Heart left ventricle (tissue), 16 donors: Measurements from ENCODE around the gene MTMR4. TPM values are rescaled to one million over a fixed set of nuclear protein-coding genes. Genes with fewer than 3 reads are reported as not detected.

ENCODE experiments used
- ATAC-seq, 4 donors: fragments of 200-7000 bp; cut with Tn5 transposase; one replicate each; pipeline ENCODE4 v1.9.1; 2020 to 2022; ENCODE audit warnings: moderate library complexity in 4 of 4, mild to moderate bottlenecking in 3 of 4, moderate number of reproducible peaks in 1 of 4
- DNase-seq, 5 donors: peaks; one replicate each; pipeline ENCODE4 v3.0.0-alpha.2; 2020
- H3K27ac ChIP-seq, 12 donors: fragments of 200-600 bp; sonication (generic) in 4 of 12; one replicate each; pipeline versions ENCODE4 v1.5.0 to v1.8.0; 2016 to 2022; ENCODE audit warnings: mild to moderate bottlenecking in 2 of 12
- H3K27me3 ChIP-seq, 9 donors: fragments of 200-600 bp; sonication (generic) in 2 of 9; one replicate each; pipeline versions ENCODE4 v1.5.1 to v1.8.0; 2016 to 2022; ENCODE audit warnings: mild to moderate bottlenecking in 3 of 9
- H3K36me3 ChIP-seq, 9 donors: fragments of 200-600 bp; sonication (generic) in 2 of 9; one replicate each; pipeline versions ENCODE4 v1.5.0 to v1.8.0; 2018 to 2022; ENCODE audit warnings: mild to moderate bottlenecking in 2 of 9
- H3K4me1 ChIP-seq, 12 donors: fragments of 200-600 bp; sonication (generic) in 4 of 12; one replicate each; pipeline versions ENCODE4 v1.5.0 to v1.8.0; 2016 to 2022; ENCODE audit warnings: mild to moderate bottlenecking in 3 of 12
- H3K4me3 ChIP-seq, 12 donors: fragments of 200-600 bp; sonication (generic) in 4 of 12; one replicate each; pipeline versions ENCODE4 v1.5.0 to v1.8.0; 2017 to 2022; ENCODE audit warnings: mild to moderate bottlenecking in 9 of 12, moderate library complexity in 4 of 12
- H3K9me3 ChIP-seq, 12 donors: fragments of 200-600 bp; sonication (generic) in 4 of 12; one replicate each; pipeline versions ENCODE4 v1.5.0 to v1.8.0; 2016 to 2022; ENCODE audit warnings: mild to moderate bottlenecking in 1 of 12
- POLR2A ChIP-seq, 2 donors: fragments of 450-650 bp; IDR thresholded peaks; one replicate each; pipeline ENCODE4 v1.6.1; 2017; ENCODE audit warnings: antibody characterized with exemption in 2 of 2, mild to moderate bottlenecking in 2 of 2, moderate library complexity in 2 of 2
- WGBS, 4 donors: extraction: QIAGEN DNeasy Blood & Tissue Kit in 2 of 4; methylation state at CpG; one replicate each; pipeline versions ENCODE4 v1.1.5 to v1.1.7; 2013 to 2018; 5-methylcytosine and 5-hydroxymethylcytosine counted together
- intact Hi-C, 10 donors: fragments of 100-400 bp; cut with DNase I; formaldehyde crosslinking; loops; one replicate each; pipeline versions ENCODE4 v1.11.1 to v1.14.2; 2022
- polyA plus RNA-seq, 2 donors: library from polyadenylated mRNA; stranded (reverse); fragments of 200-250 nt; gene quantifications; one replicate each; pipeline ENCODE4 v1.2.3, GENCODE V29; 2013
- total RNA-seq, 9 donors: library from RNA; depleted of rRNA in 2 of 9; stranded (reverse); fragments of >200 nt in 2 of 9; fragmentation: NEBNext Ultra II Directional in 3 of 9; extraction: Animal tissue kit (Norgen Biotek cat#: 25700) in 3 of 9; gene quantifications; one replicate each; pipeline versions ENCODE4 v1.1.0 to v1.2.4, GENCODE V29; 2016 to 2023
- TF ChIP-seq, protein P1 (sequence below), 12 donors: fragments of 200-600 bp; sonication (generic) in 4 of 12; IDR thresholded peaks; one replicate each; pipeline versions ENCODE4 v1.5.0 to v1.8.0; 2018 to 2022; ENCODE audit warnings: antibody characterized with exemption in 12 of 12, mild to moderate bottlenecking in 5 of 12
- donor health status: ischemic (EF 13 %, LVEDD 7.1; RV severe dilation, severe dysfunction).
- donor health status: healthy with polysubstance abuse.
- donor health status: DM: no; HTN: yes; CAD: no.
- donor health status: DM: no; HTN: no; CAD: no.
- donor health status: ischemic (EF 25% LVEDD 6.9; RV normal size, moderate dysfunction).
- donor health status: ischemic (EF 25% LVEDD 5.7; RV mildly dilated, moderate dysfunction).
- donor health status: healthy.
- donor health status: DM: yes; HTN: yes; CAD: no.
- donor health status: ischemic (EF 35%, LVEDD 5.7; RV mildly dilated, moderate dysfunction).
- donor health status: nonischemic (EF 11% LVEDD 7.7; RV severe dilation, severe dysfunction).
- donor health status: DM: yes; HTN: yes; CAD: no.
- donor health status: PGD.
- donor health status: ischemic (EF 29% LVEDD 5.4; RV normal size, mild dysfunction).
- donor health status: nonischemic (EF 23%, LVEDD 6.1; RV moderate dilation, normal function).

Gene MTMR4
- total and polyA plus RNA-seq, 11 donors = 9.1 to 24.9 (median 19.8) TPM

GRCh38 chr17:58468944-58469343 lies 45.5 kb downstream of the MTMR4 start:
- ATAC-seq (no peak), DNase-seq (no peak)
- Histone ChIP-seq H3K27ac (no peak overlapping the region), H3K4me3 (no peak overlapping the region), H3K9me3 (no peaks in the 10 kb centered on the region), H3K4me1 (no peaks in the 10 kb centered on the region), H3K36me3 (no peaks in the 10 kb centered on the region), H3K27me3 (peaks cover 0 to 27% (median 0%) of the 10 kb centered on the region in 9 donors)
- no peak for TF ChIP-seq POLR2A (IDR thresholded peaks at IDR 0.05)
- TF ChIP-seq, protein P1, sequence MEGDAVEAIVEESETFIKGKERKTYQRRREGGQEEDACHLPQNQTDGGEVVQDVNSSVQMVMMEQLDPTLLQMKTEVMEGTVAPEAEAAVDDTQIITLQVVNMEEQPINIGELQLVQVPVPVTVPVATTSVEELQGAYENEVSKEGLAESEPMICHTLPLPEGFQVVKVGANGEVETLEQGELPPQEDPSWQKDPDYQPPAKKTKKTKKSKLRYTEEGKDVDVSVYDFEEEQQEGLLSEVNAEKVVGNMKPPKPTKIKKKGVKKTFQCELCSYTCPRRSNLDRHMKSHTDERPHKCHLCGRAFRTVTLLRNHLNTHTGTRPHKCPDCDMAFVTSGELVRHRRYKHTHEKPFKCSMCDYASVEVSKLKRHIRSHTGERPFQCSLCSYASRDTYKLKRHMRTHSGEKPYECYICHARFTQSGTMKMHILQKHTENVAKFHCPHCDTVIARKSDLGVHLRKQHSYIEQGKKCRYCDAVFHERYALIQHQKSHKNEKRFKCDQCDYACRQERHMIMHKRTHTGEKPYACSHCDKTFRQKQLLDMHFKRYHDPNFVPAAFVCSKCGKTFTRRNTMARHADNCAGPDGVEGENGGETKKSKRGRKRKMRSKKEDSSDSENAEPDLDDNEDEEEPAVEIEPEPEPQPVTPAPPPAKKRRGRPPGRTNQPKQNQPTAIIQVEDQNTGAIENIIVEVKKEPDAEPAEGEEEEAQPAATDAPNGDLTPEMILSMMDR (IDR thresholded peaks at IDR 0.05) = no peak
- intact Hi-C loops = no loop called here
- WGBS, 4 donors = 70 to 72% (median 71%) methylated on average over 3 of the region's 3 CpGs

DNA sequence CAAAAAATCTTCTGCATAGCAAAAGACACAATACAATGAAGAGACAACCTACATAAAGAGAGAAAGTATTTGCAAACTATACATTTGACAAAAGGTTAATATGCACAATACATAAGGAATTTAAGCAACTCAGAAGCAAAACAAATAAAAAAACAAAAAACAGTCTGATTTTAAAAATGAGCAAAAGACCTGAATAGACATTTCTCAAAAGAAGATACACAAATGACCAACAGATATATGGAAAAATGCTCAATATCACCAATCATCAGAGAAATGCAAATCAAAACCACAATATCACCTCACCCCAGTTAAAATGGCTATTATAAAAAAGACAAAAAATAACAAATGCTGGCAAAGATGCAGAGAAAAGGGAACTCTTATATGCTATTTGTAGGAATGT lies 58.9 kb downstream of the MTMR4 start:
- no peak for TF ChIP-seq POLR2A (IDR thresholded peaks at IDR 0.05)
- TF ChIP-seq, protein P1 (IDR thresholded peaks at IDR 0.05) = no peak
- intact Hi-C loops = no loop called here
- H3K4me1 ChIP-seq = no peaks in the 10 kb centered on the region
- H3K27me3 ChIP-seq = no peaks in the 10 kb centered on the region
- H3K9me3 ChIP-seq = peaks cover 0 to 7% (median 0%) of the 10 kb centered on the region in 12 donors
- ATAC-seq (no peak), DNase-seq (no peak)
- no peak overlapping the region for H3K4me3 ChIP-seq
- H3K27ac ChIP-seq = no peak overlapping the region
- no peaks in the 10 kb centered on the region for H3K36me3 ChIP-seq

GRCh38 chr17:58452738-58453137 lies 61.7 kb downstream of the MTMR4 start:
- no peaks in the 10 kb centered on the region for H3K4me1 ChIP-seq
- no peak overlapping the region for H3K27ac ChIP-seq
- 93 to 98% (median 95%) methylated on average over 1 of the region's 1 CpG for WGBS, 4 donors
- intact Hi-C loops = no loop called here
- no peaks in the 10 kb centered on the region for H3K36me3 ChIP-seq
- DNase-seq = no peak
- no peak for ATAC-seq
- no peak overlapping the region for H3K4me3 ChIP-seq
- no peaks in the 10 kb centered on the region for H3K27me3 ChIP-seq
- TF ChIP-seq POLR2A (IDR thresholded peaks at IDR 0.05) = no peak
- TF ChIP-seq, protein P1 (IDR thresholded peaks at IDR 0.05) = no peak
- H3K9me3 ChIP-seq = peaks cover 0 to 7% (median 0%) of the 10 kb centered on the region in 12 donors

- Histone ChIP-seq H3K27ac (no peak overlapping the region), H3K36me3 (no peaks in the 10 kb centered on the region), H3K27me3 (no peaks in the 10 kb centered on the region), H3K9me3 (peaks cover 0 to 3% (median 0%) of the 10 kb centered on the region in 12 donors), H3K4me1 (no peaks in the 10 kb centered on the region), H3K4me3 (no peak overlapping the region)
- WGBS, 4 donors = 68 to 75% (median 70%) methylated on average over 8 to 9 of the region's 9 CpGs
- DNase-seq = peak; percentile 14 to 76 (median 60)
- intact Hi-C loops = loop anchor here in 8 of 10 donors (5.0 to 10.0 kb wide), 8 partner anchors 130 to 200 kb away; no protein-coding TSS in a partner anchor
- TF ChIP-seq, protein P1 (IDR thresholded peaks at IDR 0.05) = peak; percentile 40 to 68 (median 56)
- TF ChIP-seq POLR2A (IDR thresholded peaks at IDR 0.05) = no peak
- ATAC-seq = peak; percentile 75 to 94 (median 88)
Observed at GRCh38 chr17:58447039-58447975, 67.1 kb downstream of the MTMR4 start.
